ENCODE measurements around the gene STK32B.

GRCh38 chr4:5112333-5113095 is 61.2 kb downstream of the STK32B start:
- TF ChIP-seq CTCF (IDR thresholded peaks at IDR 0.05; ENCODE audit: extremely low read depth in 1 of 2, insufficient read depth in 1 of 2, low read depth in 1 of 2, low read length in 2 of 2) (no peak), POLR2AphosphoS5 (IDR thresholded peaks at IDR 0.05; ENCODE audit: insufficient read depth, low read depth, low read length) (no peak), MYC (IDR thresholded peaks at IDR 0.05; ENCODE audit: low read depth, low read length) (no peak), EZH2 (IDR thresholded peaks at IDR 0.05; ENCODE audit: borderline replicate concordance, low read depth, low read length, severe bottlenecking) (no peak), GATA2 (IDR thresholded peaks at IDR 0.05; ENCODE audit: insufficient read depth, insufficient read length, low read depth, low read length) (no peak)

All from endothelial cell of umbilical vein (primary cell).